C4-2B (cell line): ENCODE measurements around the gene GCHFR.

Experiments used
- CTCF ChIP-seq: fragments of 450-650 bp; conservative IDR thresholded peaks from 2 replicates; pipeline ENCODE4 v1.5.1; 2017; ENCODE audit warnings: mild to moderate bottlenecking
- ZFX ChIP-seq: fragments of 450-650 bp; IDR thresholded peaks from 2 replicates; pipeline ENCODE4 v1.6.1; 2017

- TF ChIP-seq ZFX (no peak), CTCF (no peak)
These were observed 10.0 kb downstream of the GCHFR start for GRCh38 chr15:40773902-40774301.
